Measurements from ENCODE around the gene SLC5A11. TPM values are rescaled to one million over a fixed set of nuclear protein-coding genes. Genes with fewer than 3 reads are reported as not detected.

The SLC5A11 gene
- polyA plus RNA-seq, 2 donors: 0.01 TPM; not detected in 1

DNA sequence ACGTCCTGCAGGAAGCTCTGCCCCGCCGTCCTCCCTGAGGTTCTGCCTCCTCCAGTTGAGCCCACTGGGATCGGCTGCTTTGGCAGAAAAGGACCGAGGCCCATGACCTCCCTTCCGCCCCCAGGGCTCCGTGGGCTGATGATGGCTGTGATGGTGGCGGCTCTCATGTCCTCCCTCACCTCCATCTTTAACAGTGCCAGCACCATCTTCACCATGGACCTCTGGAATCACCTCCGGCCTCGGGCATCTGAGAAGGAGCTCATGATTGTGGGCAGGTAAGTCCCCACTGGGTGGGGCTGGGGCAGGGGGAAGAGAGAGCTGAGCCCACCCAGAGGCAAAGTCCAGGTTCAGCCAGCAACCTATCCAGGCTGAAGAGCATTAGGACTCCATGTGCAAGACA, 61.1 kb downstream of the SLC5A11 start:
- no peaks in the 10 kb centered on the region for H3K27me3 ChIP-seq (ENCODE audit: control insufficient read depth in 1 of 2, insufficient read depth in 2 of 2, low read length in 2 of 2)
- H3K36me3 ChIP-seq (ENCODE audit: control insufficient read depth in 2 of 2, insufficient read depth in 2 of 2, low read length in 1 of 2): no peaks in the 10 kb centered on the region
- no peak overlapping the region for H3K27ac ChIP-seq (ENCODE audit: low read depth in 2 of 2, low read length in 1 of 2)
- H3K9me3 ChIP-seq (ENCODE audit: control insufficient read depth in 2 of 2, insufficient read depth in 1 of 2, low read depth in 1 of 2, low read length in 1 of 2): no peaks in the 10 kb centered on the region
- WGBS, 2 donors: 88 to 92% methylated on average over 10 of the region's 10 CpGs
- no peaks in the 10 kb centered on the region for H3K4me1 ChIP-seq (ENCODE audit: control insufficient read depth in 2 of 2, insufficient read depth in 2 of 2, low read length in 1 of 2)
- H3K4me3 ChIP-seq (ENCODE audit: low read depth in 1 of 2, low read length in 2 of 2): no peak overlapping the region

GRCh38 chr16:24908716-24909115, 63.0 kb downstream of the SLC5A11 start:
- H3K9me3 ChIP-seq (ENCODE audit: control insufficient read depth in 2 of 2, insufficient read depth in 1 of 2, low read depth in 1 of 2, low read length in 1 of 2): no peaks in the 10 kb centered on the region
- H3K4me3 ChIP-seq (ENCODE audit: low read depth in 1 of 2, low read length in 2 of 2): no peak overlapping the region
- 91 to 92% methylated on average over 10 of the region's 10 CpGs for WGBS, 2 donors
- H3K36me3 ChIP-seq (ENCODE audit: control insufficient read depth in 2 of 2, insufficient read depth in 2 of 2, low read length in 1 of 2): no peaks in the 10 kb centered on the region
- peaks cover 0 to 3% of the 10 kb centered on the region in 2 donors for H3K4me1 ChIP-seq (ENCODE audit: control insufficient read depth in 2 of 2, insufficient read depth in 2 of 2, low read length in 1 of 2)
- no peaks in the 10 kb centered on the region for H3K27me3 ChIP-seq (ENCODE audit: control insufficient read depth in 1 of 2, insufficient read depth in 2 of 2, low read length in 2 of 2)
- no peak overlapping the region for H3K27ac ChIP-seq (ENCODE audit: low read depth in 2 of 2, low read length in 1 of 2)

GRCh38 chr16:24909856-24910255, 64.1 kb downstream of the SLC5A11 start:
- Histone ChIP-seq H3K27me3 (ENCODE audit: control insufficient read depth in 1 of 2, insufficient read depth in 2 of 2, low read length in 2 of 2) (no peaks in the 10 kb centered on the region), H3K27ac (ENCODE audit: low read depth in 2 of 2, low read length in 1 of 2) (no peak overlapping the region), H3K4me1 (ENCODE audit: control insufficient read depth in 2 of 2, insufficient read depth in 2 of 2, low read length in 1 of 2) (peaks cover 0 to 3% of the 10 kb centered on the region in 2 donors), H3K4me3 (ENCODE audit: low read depth in 1 of 2, low read length in 2 of 2) (no peak overlapping the region), H3K9me3 (ENCODE audit: control insufficient read depth in 2 of 2, insufficient read depth in 1 of 2, low read depth in 1 of 2, low read length in 1 of 2) (no peaks in the 10 kb centered on the region), H3K36me3 (ENCODE audit: control insufficient read depth in 2 of 2, insufficient read depth in 2 of 2, low read length in 1 of 2) (no peaks in the 10 kb centered on the region)
- WGBS, 2 donors: 69 to 75% methylated on average over 5 of the region's 5 CpGs

DNA sequence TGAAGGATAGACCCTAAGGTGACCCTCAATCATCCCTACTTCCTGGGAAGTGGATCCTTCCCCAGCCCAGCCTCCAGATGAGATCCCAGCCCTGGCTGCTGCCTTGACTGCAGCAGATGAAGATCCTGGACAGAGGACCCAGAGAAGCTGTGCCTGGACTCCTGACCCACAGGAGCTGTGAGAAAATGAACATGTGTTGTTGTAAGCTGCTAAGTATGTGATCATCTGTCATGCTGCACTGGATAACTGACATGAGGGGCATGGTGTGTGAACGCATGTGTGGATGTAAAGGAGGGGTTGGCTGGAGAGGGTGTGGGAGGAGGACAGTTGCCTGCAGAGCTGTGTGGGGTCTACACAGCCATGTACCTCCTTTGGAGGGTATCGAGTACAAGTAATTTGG, 69.3 kb downstream of the SLC5A11 start:
- H3K27ac ChIP-seq (ENCODE audit: low read depth in 2 of 2, low read length in 1 of 2): no peak overlapping the region
- H3K36me3 ChIP-seq (ENCODE audit: control insufficient read depth in 2 of 2, insufficient read depth in 2 of 2, low read length in 1 of 2): peaks cover 0 to 7% of the 10 kb centered on the region in 2 donors
- peaks cover 0 to 5% of the 10 kb centered on the region in 2 donors for H3K9me3 ChIP-seq (ENCODE audit: control insufficient read depth in 2 of 2, insufficient read depth in 1 of 2, low read depth in 1 of 2, low read length in 1 of 2)
- no peak overlapping the region for H3K4me3 ChIP-seq (ENCODE audit: low read depth in 1 of 2, low read length in 2 of 2)
- 80 to 88% methylated on average over 2 of the region's 2 CpGs for WGBS, 2 donors
- peaks cover 0 to 3% of the 10 kb centered on the region in 2 donors for H3K4me1 ChIP-seq (ENCODE audit: control insufficient read depth in 2 of 2, insufficient read depth in 2 of 2, low read length in 1 of 2)
- H3K27me3 ChIP-seq (ENCODE audit: control insufficient read depth in 1 of 2, insufficient read depth in 2 of 2, low read length in 2 of 2): no peaks in the 10 kb centered on the region

- H3K4me3 ChIP-seq (ENCODE audit: low read depth in 1 of 2, low read length in 2 of 2): no peak overlapping the region
- H3K9me3 ChIP-seq (ENCODE audit: control insufficient read depth in 2 of 2, insufficient read depth in 1 of 2, low read depth in 1 of 2, low read length in 1 of 2): peaks cover 0 to 5% of the 10 kb centered on the region in 2 donors
- H3K27ac ChIP-seq (ENCODE audit: low read depth in 2 of 2, low read length in 1 of 2): no peak overlapping the region
- H3K36me3 ChIP-seq (ENCODE audit: control insufficient read depth in 2 of 2, insufficient read depth in 2 of 2, low read length in 1 of 2): peaks cover 0 to 12% of the 10 kb centered on the region in 2 donors
- H3K27me3 ChIP-seq (ENCODE audit: control insufficient read depth in 1 of 2, insufficient read depth in 2 of 2, low read length in 2 of 2): no peaks in the 10 kb centered on the region
- peaks cover 0 to 3% of the 10 kb centered on the region in 2 donors for H3K4me1 ChIP-seq (ENCODE audit: control insufficient read depth in 2 of 2, insufficient read depth in 2 of 2, low read length in 1 of 2)
- WGBS, 2 donors: 86 to 91% methylated on average over 8 of the region's 8 CpGs
Measured at GRCh38 chr16:24915576-24915975, 69.8 kb downstream of the SLC5A11 start.

DNA sequence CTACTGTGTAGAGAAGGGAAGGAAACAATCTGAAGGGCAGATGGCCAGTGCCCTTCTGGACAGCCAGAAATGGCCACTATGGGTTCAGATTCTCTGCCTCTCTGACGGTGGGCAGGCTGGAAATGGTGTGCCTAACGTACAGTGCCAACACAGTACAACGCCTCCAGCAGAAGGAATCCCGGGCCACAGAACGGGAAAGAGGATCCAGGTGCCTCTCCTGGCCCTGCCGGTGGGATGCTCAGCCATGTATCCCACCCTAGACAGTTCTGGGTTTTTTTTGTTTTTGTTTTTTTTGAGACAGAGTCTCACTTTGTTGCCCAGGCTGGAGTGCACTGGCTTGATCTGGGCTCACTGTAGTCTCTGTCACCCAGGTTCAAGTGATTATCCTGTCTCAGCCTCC, 71.5 kb downstream of the SLC5A11 start:
- WGBS, 2 donors: 96 to 97% methylated on average over 6 of the region's 6 CpGs
- H3K36me3 ChIP-seq (ENCODE audit: control insufficient read depth in 2 of 2, insufficient read depth in 2 of 2, low read length in 1 of 2): peaks cover 9 to 20% of the 10 kb centered on the region in 2 donors
- no peak overlapping the region for H3K27ac ChIP-seq (ENCODE audit: low read depth in 2 of 2, low read length in 1 of 2)
- peaks cover 0 to 5% of the 10 kb centered on the region in 2 donors for H3K9me3 ChIP-seq (ENCODE audit: control insufficient read depth in 2 of 2, insufficient read depth in 1 of 2, low read depth in 1 of 2, low read length in 1 of 2)
- H3K4me1 ChIP-seq (ENCODE audit: control insufficient read depth in 2 of 2, insufficient read depth in 2 of 2, low read length in 1 of 2): peaks cover 0 to 3% of the 10 kb centered on the region in 2 donors
- no peaks in the 10 kb centered on the region for H3K27me3 ChIP-seq (ENCODE audit: control insufficient read depth in 1 of 2, insufficient read depth in 2 of 2, low read length in 2 of 2)
- H3K4me3 ChIP-seq (ENCODE audit: low read depth in 1 of 2, low read length in 2 of 2): no peak overlapping the region

- Histone ChIP-seq H3K36me3 (ENCODE audit: control insufficient read depth in 2 of 2, insufficient read depth in 2 of 2, low read length in 1 of 2) (peaks cover 9 to 20% of the 10 kb centered on the region in 2 donors), H3K4me1 (ENCODE audit: control insufficient read depth in 2 of 2, insufficient read depth in 2 of 2, low read length in 1 of 2) (peaks cover 0 to under 1% of the 10 kb centered on the region in 2 donors), H3K9me3 (ENCODE audit: control insufficient read depth in 2 of 2, insufficient read depth in 1 of 2, low read depth in 1 of 2, low read length in 1 of 2) (peaks cover 0 to 5% of the 10 kb centered on the region in 2 donors), H3K27ac (ENCODE audit: low read depth in 2 of 2, low read length in 1 of 2) (no peak overlapping the region), H3K4me3 (ENCODE audit: low read depth in 1 of 2, low read length in 2 of 2) (no peak overlapping the region), H3K27me3 (ENCODE audit: control insufficient read depth in 1 of 2, insufficient read depth in 2 of 2, low read length in 2 of 2) (no peaks in the 10 kb centered on the region)
- WGBS, 2 donors: 91 to 94% methylated on average over 5 of the region's 5 CpGs
Measured at GRCh38 chr16:24917891-24918290, 72.1 kb downstream of the SLC5A11 start.

GRCh38 chr16:24918641-24919040, 72.9 kb downstream of the SLC5A11 start:
- Histone ChIP-seq H3K4me1 (ENCODE audit: control insufficient read depth in 2 of 2, insufficient read depth in 2 of 2, low read length in 1 of 2) (no peaks in the 10 kb centered on the region), H3K27ac (ENCODE audit: low read depth in 2 of 2, low read length in 1 of 2) (no peak overlapping the region), H3K27me3 (ENCODE audit: control insufficient read depth in 1 of 2, insufficient read depth in 2 of 2, low read length in 2 of 2) (no peaks in the 10 kb centered on the region), H3K9me3 (ENCODE audit: control insufficient read depth in 2 of 2, insufficient read depth in 1 of 2, low read depth in 1 of 2, low read length in 1 of 2) (peaks cover 0 to 5% of the 10 kb centered on the region in 2 donors), H3K36me3 (ENCODE audit: control insufficient read depth in 2 of 2, insufficient read depth in 2 of 2, low read length in 1 of 2) (peaks cover 9 to 20% of the 10 kb centered on the region in 2 donors), H3K4me3 (ENCODE audit: low read depth in 1 of 2, low read length in 2 of 2) (no peak overlapping the region)
- 91% methylated on average over 10 of the region's 10 CpGs for WGBS, 2 donors

DNA sequence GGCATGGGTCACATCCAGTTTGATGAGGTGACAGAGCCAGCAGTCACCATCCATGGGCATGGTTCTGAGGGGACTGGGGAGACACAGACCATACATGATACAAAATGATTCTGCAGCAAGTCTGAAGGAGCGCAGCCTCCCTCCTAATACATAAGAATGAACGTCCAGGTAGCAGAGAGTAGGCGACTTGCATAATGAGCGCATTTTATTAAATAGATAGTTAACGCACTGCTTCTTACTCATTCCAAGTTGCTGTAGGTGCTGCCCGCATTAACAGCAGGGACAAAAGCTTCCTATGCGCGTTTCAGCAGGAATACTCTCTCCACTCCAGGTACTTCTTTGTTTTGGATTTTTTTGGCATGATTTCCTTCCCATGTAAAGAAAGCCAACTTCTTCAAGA, 73.8 kb downstream of the SLC5A11 start:
- no peak overlapping the region for H3K27ac ChIP-seq (ENCODE audit: low read depth in 2 of 2, low read length in 1 of 2)
- peaks cover 9 to 20% of the 10 kb centered on the region in 2 donors for H3K36me3 ChIP-seq (ENCODE audit: control insufficient read depth in 2 of 2, insufficient read depth in 2 of 2, low read length in 1 of 2)
- no peaks in the 10 kb centered on the region for H3K4me1 ChIP-seq (ENCODE audit: control insufficient read depth in 2 of 2, insufficient read depth in 2 of 2, low read length in 1 of 2)
- WGBS, 2 donors: 90% methylated on average over 8 of the region's 8 CpGs
- H3K27me3 ChIP-seq (ENCODE audit: control insufficient read depth in 1 of 2, insufficient read depth in 2 of 2, low read length in 2 of 2): no peaks in the 10 kb centered on the region
- H3K9me3 ChIP-seq (ENCODE audit: control insufficient read depth in 2 of 2, insufficient read depth in 1 of 2, low read depth in 1 of 2, low read length in 1 of 2): peaks cover 0 to 5% of the 10 kb centered on the region in 2 donors
- H3K4me3 ChIP-seq (ENCODE audit: low read depth in 1 of 2, low read length in 2 of 2): no peak overlapping the region

- peaks cover 9 to 20% of the 10 kb centered on the region in 2 donors for H3K36me3 ChIP-seq (ENCODE audit: control insufficient read depth in 2 of 2, insufficient read depth in 2 of 2, low read length in 1 of 2)
- no peaks in the 10 kb centered on the region for H3K27me3 ChIP-seq (ENCODE audit: control insufficient read depth in 1 of 2, insufficient read depth in 2 of 2, low read length in 2 of 2)
- no peak overlapping the region for H3K4me3 ChIP-seq (ENCODE audit: low read depth in 1 of 2, low read length in 2 of 2)
- 96% methylated on average over 3 of the region's 3 CpGs for WGBS, 2 donors
- no peak overlapping the region for H3K27ac ChIP-seq (ENCODE audit: low read depth in 2 of 2, low read length in 1 of 2)
- no peaks in the 10 kb centered on the region for H3K4me1 ChIP-seq (ENCODE audit: control insufficient read depth in 2 of 2, insufficient read depth in 2 of 2, low read length in 1 of 2)
- H3K9me3 ChIP-seq (ENCODE audit: control insufficient read depth in 2 of 2, insufficient read depth in 1 of 2, low read depth in 1 of 2, low read length in 1 of 2): peaks cover 0 to under 1% of the 10 kb centered on the region in 2 donors
Measured at GRCh38 chr16:24920568-24920967, 74.8 kb downstream of the SLC5A11 start.
